GM19099 (cell line): Measurements from ENCODE around the gene KLK3.
A peak's percentile ranks its signal among the peaks of the same experiment; 100 is the strongest.

ENCODE experiments used
- POLR2A ChIP-seq: IDR thresholded peaks from 3 replicates; pipeline ENCODE4 v1.6.1; 2011; ENCODE audit warnings: low read depth; ENCODE audit not compliant: insufficient read length; ENCODE audit errors: extremely low read depth

KLK3 gene

GRCh38 chr19:50878851-50879250 lies 24.1 kb downstream of the KLK3 start:
- TF ChIP-seq POLR2A, result no peak

GRCh38 chr19:50880241-50880640 lies 25.5 kb downstream of the KLK3 start:
- no peak for TF ChIP-seq POLR2A

GRCh38 chr19:50882188-50882587 lies 27.5 kb downstream of the KLK3 start:
- TF ChIP-seq POLR2A, result no peak

- no peak for TF ChIP-seq POLR2A
Observed at GRCh38 chr19:50889638-50890037, 34.9 kb downstream of the KLK3 start.

GRCh38 chr19:50890422-50891252 lies 35.9 kb downstream of the KLK3 start:
- no peak for TF ChIP-seq POLR2A

GRCh38 chr19:50891253-50891625 lies 36.5 kb downstream of the KLK3 start:
- TF ChIP-seq POLR2A, result no peak

- TF ChIP-seq POLR2A, result no peak
Observed at GRCh38 chr19:50893047-50893736, 38.5 kb downstream of the KLK3 start.

GRCh38 chr19:50894478-50895356 lies 40.0 kb downstream of the KLK3 start:
- no peak for TF ChIP-seq POLR2A

GRCh38 chr19:50896591-50897190 lies 42.0 kb downstream of the KLK3 start:
- TF ChIP-seq POLR2A, result peak; percentile 23

- peak; percentile 3 for TF ChIP-seq POLR2A
Observed at GRCh38 chr19:50897191-50897607, 42.5 kb downstream of the KLK3 start.

- no peak for TF ChIP-seq POLR2A
Observed at GRCh38 chr19:50897612-50898011, 42.9 kb downstream of the KLK3 start.

- TF ChIP-seq POLR2A, result no peak
Observed at GRCh38 chr19:50898018-50898417, 43.3 kb downstream of the KLK3 start.

- no peak for TF ChIP-seq POLR2A
Observed at GRCh38 chr19:50899569-50899968, 44.9 kb downstream of the KLK3 start.

- no peak for TF ChIP-seq POLR2A
Observed at GRCh38 chr19:50902640-50903039, 47.9 kb downstream of the KLK3 start.

GRCh38 chr19:50906217-50906616 lies 51.5 kb downstream of the KLK3 start:
- no peak for TF ChIP-seq POLR2A
